ENCODE measurements around the gene IGSF11. TPM values are rescaled to one million over a fixed set of nuclear protein-coding genes. Genes with fewer than 3 reads are reported as not detected.
A peak's percentile ranks its signal among the peaks of the same experiment; 100 is the strongest.

IGSF11 gene
- total RNA-seq, 2 donors from 2014 or later = 3.9 to 6.0 TPM

GRCh38 chr3:118980832-118981231 lies 53.8 kb downstream of the IGSF11 start:
- peaks cover 9% of the 10 kb centered on the region for H3K27me3 Mint-ChIP-seq (ENCODE audit: insufficient read depth)
- no peak overlapping the region for H3K4me3 ChIP-seq (ENCODE audit: low read length)
- H3K27ac Mint-ChIP-seq = no peak overlapping the region
- no peaks in the 10 kb centered on the region for H3K36me3 ChIP-seq (ENCODE audit: control insufficient read depth, insufficient read depth, low read length)
- no peak overlapping the region for H3K27ac ChIP-seq (ENCODE audit: low read depth, low read length)
- TF ChIP-seq CTCF (conservative IDR thresholded peaks at IDR 0.05) = no peak
- H3K9me3 ChIP-seq (ENCODE audit: control insufficient read depth, low read length) = no peaks in the 10 kb centered on the region
- peaks cover 19% of the 10 kb centered on the region for H3K4me1 Mint-ChIP-seq
- H3K9me3 Mint-ChIP-seq = no peaks in the 10 kb centered on the region
- H3K4me1 ChIP-seq (ENCODE audit: control insufficient read depth, insufficient read depth, low read length) = peaks cover 3% of the 10 kb centered on the region
- H3K36me3 Mint-ChIP-seq (ENCODE audit: low read depth) = no peaks in the 10 kb centered on the region
- WGBS, 2 experiments (ENCODE audit: insufficient coverage in 1 of 2, insufficient read length in 1 of 2) = 90% methylated on average over 2 of the region's 2 CpGs; no CpG with 5 or more reads in 1 of the 2 experiments
- H3K9ac ChIP-seq (ENCODE audit: extremely low read depth, low read length, poor library complexity, severe bottlenecking) = no peak overlapping the region
- DNase-seq = no peak
- peaks cover 6% of the 10 kb centered on the region for H3K27me3 ChIP-seq (ENCODE audit: control insufficient read depth, insufficient read depth, low read length, poor library complexity, severe bottlenecking)
- no peak overlapping the region for H3K4me3 Mint-ChIP-seq

GRCh38 chr3:118978393-118978758 lies 56.3 kb downstream of the IGSF11 start:
- H3K36me3 ChIP-seq (ENCODE audit: control insufficient read depth, insufficient read depth, low read length) = no peaks in the 10 kb centered on the region
- no peak overlapping the region for H3K4me3 ChIP-seq (ENCODE audit: low read length)
- H3K27ac Mint-ChIP-seq = no peak overlapping the region
- peaks cover 9% of the 10 kb centered on the region for H3K27me3 Mint-ChIP-seq (ENCODE audit: insufficient read depth)
- DNase-seq = no peak
- H3K9me3 Mint-ChIP-seq = no peaks in the 10 kb centered on the region
- no peaks in the 10 kb centered on the region for H3K9me3 ChIP-seq (ENCODE audit: control insufficient read depth, low read length)
- WGBS, 2 experiments (ENCODE audit: insufficient coverage in 1 of 2, insufficient read length in 1 of 2) = 75 to 93% methylated on average over 2 to 5 of the region's 5 CpGs
- no peaks in the 10 kb centered on the region for H3K36me3 Mint-ChIP-seq (ENCODE audit: low read depth)
- no peak overlapping the region for H3K4me3 Mint-ChIP-seq
- peaks cover 6% of the 10 kb centered on the region for H3K27me3 ChIP-seq (ENCODE audit: control insufficient read depth, insufficient read depth, low read length, poor library complexity, severe bottlenecking)
- no peaks in the 10 kb centered on the region for H3K4me1 ChIP-seq (ENCODE audit: control insufficient read depth, insufficient read depth, low read length)
- no peak overlapping the region for H3K9ac ChIP-seq (ENCODE audit: extremely low read depth, low read length, poor library complexity, severe bottlenecking)
- peaks cover 14% of the 10 kb centered on the region for H3K4me1 Mint-ChIP-seq
- H3K27ac ChIP-seq (ENCODE audit: low read depth, low read length) = no peak overlapping the region
- TF ChIP-seq CTCF (conservative IDR thresholded peaks at IDR 0.05) = no peak

GRCh38 chr3:118977671-118978392 lies 56.8 kb downstream of the IGSF11 start:
- Histone ChIP-seq H3K4me1 (ENCODE audit: control insufficient read depth, insufficient read depth, low read length) (no peaks in the 10 kb centered on the region), H3K4me3 (ENCODE audit: low read length) (no peak overlapping the region), H3K9me3 (ENCODE audit: control insufficient read depth, low read length) (no peaks in the 10 kb centered on the region), H3K36me3 (ENCODE audit: control insufficient read depth, insufficient read depth, low read length) (no peaks in the 10 kb centered on the region), H3K27ac (ENCODE audit: low read depth, low read length) (no peak overlapping the region), H3K27me3 (ENCODE audit: control insufficient read depth, insufficient read depth, low read length, poor library complexity, severe bottlenecking) (peaks cover 12% of the 10 kb centered on the region), H3K9ac (ENCODE audit: extremely low read depth, low read length, poor library complexity, severe bottlenecking) (no peak overlapping the region)
- H3K4me1 Mint-ChIP-seq = peaks cover 16% of the 10 kb centered on the region
- no peak overlapping the region for H3K4me3 Mint-ChIP-seq
- TF ChIP-seq CTCF (conservative IDR thresholded peaks at IDR 0.05) = no peak
- no peaks in the 10 kb centered on the region for H3K9me3 Mint-ChIP-seq
- H3K36me3 Mint-ChIP-seq (ENCODE audit: low read depth) = no peaks in the 10 kb centered on the region
- H3K27ac Mint-ChIP-seq = no peak overlapping the region
- WGBS, 2 experiments (ENCODE audit: insufficient coverage in 1 of 2, insufficient read length in 1 of 2) = 92 to 93% methylated on average over 5 to 8 of the region's 8 CpGs
- H3K27me3 Mint-ChIP-seq (ENCODE audit: insufficient read depth) = peaks cover 9% of the 10 kb centered on the region
- peak; percentile 33 for DNase-seq
